Stimulated activated memory B cell treated with anti-CD40 and anti-IgM and Interleukin-4, amounts not matched to agents 10 μg/mL and 1 μg/mL and 100 μg/mL, for 72 hours (primary cell): ENCODE data around the gene PCDHGB6.
"Not testable (repeated sequence)": the region's sequence is repeated elsewhere in the genome, so short reads cannot be mapped to it uniquely, and the experiment has no call there.

Experiments used
- ATAC-seq: fragments of 150-1000 bp; cut with Tn5 transposase; 2 replicates; pipeline ENCODE4 v1.10.0; 2021
- H3K27ac Mint-ChIP-seq: one replicate; pipeline ENCODE4 v1.8.0; 2022; ENCODE audit warnings: mild to moderate bottlenecking, mixed read lengths
- H3K27me3 Mint-ChIP-seq: one replicate; pipeline ENCODE4 v1.8.0; 2022; ENCODE audit warnings: mixed read lengths
- H3K36me3 Mint-ChIP-seq: one replicate; pipeline ENCODE4 v1.8.0; 2022; ENCODE audit warnings: mixed read lengths
- H3K4me1 Mint-ChIP-seq: one replicate; pipeline ENCODE4 v1.8.0; 2022; ENCODE audit warnings: mixed read lengths
- H3K4me3 Mint-ChIP-seq: one replicate; pipeline ENCODE4 v1.8.0; 2022; ENCODE audit warnings: mild to moderate bottlenecking, moderate library complexity, mixed read lengths
- H3K9me3 Mint-ChIP-seq: one replicate; pipeline ENCODE4 v1.8.0; 2022; ENCODE audit warnings: mixed read lengths

Gene PCDHGB6

GRCh38 chr5:141382469-141383294 lies 25.1 kb upstream of the PCDHGB6 start, which contains the start of gene PCDHGA7:
PCDHGA7 (plus strand) TSS chr5:141382742; CDS start chr5:141382900, 158 bp downstream.
- H3K27ac Mint-ChIP-seq = peak within 1 kb of the TSS; percentile 70
- H3K9me3 Mint-ChIP-seq = no peaks in the 10 kb centered on the region
- peaks cover 4% of the 10 kb centered on the region for H3K4me1 Mint-ChIP-seq
- peaks cover 5% of the 10 kb centered on the region for H3K36me3 Mint-ChIP-seq
- no peak for ATAC-seq
- H3K27me3 Mint-ChIP-seq = peaks cover 44% of the 10 kb centered on the region
- H3K4me3 Mint-ChIP-seq = peak within 1 kb of the TSS; percentile 76

GRCh38 chr5:141383345-141383744 lies 24.5 kb upstream of the PCDHGB6 start:
- H3K36me3 Mint-ChIP-seq = peaks cover 5% of the 10 kb centered on the region
- H3K9me3 Mint-ChIP-seq = peaks cover under 1% of the 10 kb centered on the region
- no peak for ATAC-seq
- H3K4me3 Mint-ChIP-seq = no peak overlapping the region
- H3K4me1 Mint-ChIP-seq = peaks cover 4% of the 10 kb centered on the region
- H3K27ac Mint-ChIP-seq = peak overlapping the region; percentile 70
- H3K27me3 Mint-ChIP-seq = peaks cover 47% of the 10 kb centered on the region

GRCh38 chr5:141384471-141385267 lies 23.2 kb upstream of the PCDHGB6 start:
- no peak for ATAC-seq
- Mint-ChIP-seq H3K4me1 (peaks cover 4% of the 10 kb centered on the region), H3K36me3 (peaks cover 5% of the 10 kb centered on the region), H3K27ac (no peak overlapping the region), H3K9me3 (peaks cover 6% of the 10 kb centered on the region), H3K4me3 (no peak overlapping the region), H3K27me3 (peaks cover 60% of the 10 kb centered on the region)

- not testable (repeated sequence) for H3K4me1 Mint-ChIP-seq, ATAC-seq, H3K27ac Mint-ChIP-seq
- H3K27me3 Mint-ChIP-seq = peaks cover 77% of the 10 kb centered on the region
- peaks cover 10% of the 10 kb centered on the region for H3K36me3 Mint-ChIP-seq
- peaks cover 15% of the 10 kb centered on the region for H3K9me3 Mint-ChIP-seq
- H3K4me3 Mint-ChIP-seq = peak within 1 kb of the TSS; percentile 42
These were observed 20.1 kb upstream of the PCDHGB6 start, which contains the start of gene PCDHGB4 for GRCh38 chr5:141387557-141388311. PCDHGB4 (plus strand) TSS chr5:141387698; CDS start chr5:141387885, 187 bp downstream.

GRCh38 chr5:141388661-141389060 lies 19.2 kb upstream of the PCDHGB6 start:
- H3K27me3 Mint-ChIP-seq = peaks cover 76% of the 10 kb centered on the region
- H3K27ac Mint-ChIP-seq = no peak overlapping the region
- peaks cover 6% of the 10 kb centered on the region for H3K36me3 Mint-ChIP-seq
- peaks cover 15% of the 10 kb centered on the region for H3K9me3 Mint-ChIP-seq
- H3K4me1 Mint-ChIP-seq = no peaks in the 10 kb centered on the region
- no peak overlapping the region for H3K4me3 Mint-ChIP-seq
- ATAC-seq = no peak

GRCh38 chr5:141389153-141390042 lies 18.4 kb upstream of the PCDHGB6 start:
- H3K9me3 Mint-ChIP-seq = peaks cover 19% of the 10 kb centered on the region
- no peak overlapping the region for H3K27ac Mint-ChIP-seq
- no peak for ATAC-seq
- peaks cover 11% of the 10 kb centered on the region for H3K36me3 Mint-ChIP-seq
- no peaks in the 10 kb centered on the region for H3K4me1 Mint-ChIP-seq
- no peak overlapping the region for H3K4me3 Mint-ChIP-seq
- peaks cover 82% of the 10 kb centered on the region for H3K27me3 Mint-ChIP-seq

GRCh38 chr5:141392429-141393198 lies 15.2 kb upstream of the PCDHGB6 start, which contains the start of gene PCDHGA8:
PCDHGA8 (plus strand) TSS chr5:141392633; CDS start chr5:141392814, 181 bp downstream.
- Mint-ChIP-seq H3K9me3 (peaks cover 19% of the 10 kb centered on the region), H3K4me3 (no peak within 1 kb of the TSS), H3K4me1 (no peaks in the 10 kb centered on the region), H3K27me3 (peaks cover 83% of the 10 kb centered on the region), H3K36me3 (peaks cover 11% of the 10 kb centered on the region), H3K27ac (no peak within 1 kb of the TSS)
- ATAC-seq = no peak

- no peak overlapping the region for H3K4me3 Mint-ChIP-seq
- H3K27me3 Mint-ChIP-seq = peaks cover 80% of the 10 kb centered on the region
- no peaks in the 10 kb centered on the region for H3K4me1 Mint-ChIP-seq
- H3K36me3 Mint-ChIP-seq = peaks cover 11% of the 10 kb centered on the region
- H3K9me3 Mint-ChIP-seq = peaks cover 19% of the 10 kb centered on the region
- ATAC-seq = no peak
- H3K27ac Mint-ChIP-seq = no peak overlapping the region
These were observed 14.6 kb upstream of the PCDHGB6 start for GRCh38 chr5:141393267-141393666.

GRCh38 chr5:141394401-141395187 lies 13.2 kb upstream of the PCDHGB6 start:
- H3K27me3 Mint-ChIP-seq = peaks cover 79% of the 10 kb centered on the region
- ATAC-seq, H3K4me3 Mint-ChIP-seq, H3K4me1 Mint-ChIP-seq, H3K27ac Mint-ChIP-seq: not testable (repeated sequence)
- H3K36me3 Mint-ChIP-seq = peaks cover 11% of the 10 kb centered on the region
- peaks cover 13% of the 10 kb centered on the region for H3K9me3 Mint-ChIP-seq

GRCh38 chr5:141397756-141398551 lies 9.9 kb upstream of the PCDHGB6 start, which contains the start of gene PCDHGB5:
PCDHGB5 (plus strand) TSS chr5:141397947; CDS start chr5:141398128, 181 bp downstream.
- peaks cover 80% of the 10 kb centered on the region for H3K27me3 Mint-ChIP-seq
- not testable (repeated sequence) for H3K9me3 Mint-ChIP-seq, H3K27ac Mint-ChIP-seq, H3K4me1 Mint-ChIP-seq
- peak; percentile 56 for ATAC-seq
- H3K4me3 Mint-ChIP-seq = peak within 1 kb of the TSS; percentile 63
- H3K36me3 Mint-ChIP-seq = peaks cover 10% of the 10 kb centered on the region

- Mint-ChIP-seq H3K9me3 (peaks cover 7% of the 10 kb centered on the region), H3K27me3 (peaks cover 80% of the 10 kb centered on the region), H3K36me3 (peaks cover 10% of the 10 kb centered on the region), H3K4me1 (no peaks in the 10 kb centered on the region), H3K27ac (no peak overlapping the region), H3K4me3 (no peak overlapping the region)
- ATAC-seq = no peak
These were observed 9.2 kb upstream of the PCDHGB6 start for GRCh38 chr5:141398608-141399007.

GRCh38 chr5:141399555-141400258 lies 8.1 kb upstream of the PCDHGB6 start:
- peak overlapping the region; percentile 32 for H3K4me3 Mint-ChIP-seq
- peaks cover 3% of the 10 kb centered on the region for H3K9me3 Mint-ChIP-seq
- H3K4me1 Mint-ChIP-seq = no peaks in the 10 kb centered on the region
- peaks cover 6% of the 10 kb centered on the region for H3K36me3 Mint-ChIP-seq
- no peak for ATAC-seq
- H3K27me3 Mint-ChIP-seq = peaks cover 80% of the 10 kb centered on the region
- H3K27ac Mint-ChIP-seq = no peak overlapping the region
